ENCODE measurements around the gene C6orf132. TPM values are rescaled to one million over a fixed set of nuclear protein-coding genes. Genes with fewer than 3 reads are reported as not detected.

The C6orf132 gene
- total and polyA plus RNA-seq, 2 experiments from 2014 or later: 3.2 to 5.2 TPM

- WGBS, 2 experiments (ENCODE audit: low coverage in 1 of 2, low lambda C conversion rate in 2 of 2, missing lambda C conversion rate in 2 of 2): 24 to 27% methylated on average over 13 of the region's 13 CpGs
- H3K9ac ChIP-seq: peak overlapping the region; percentile 74
Observed at GRCh38 chr6:42099340-42100028, 42.9 kb downstream of the C6orf132 start.

GRCh38 chr6:42095776-42096541, 46.5 kb downstream of the C6orf132 start:
- Histone ChIP-seq H3F3A (ENCODE audit: insufficient read depth) (peaks cover 14% of the 10 kb centered on the region), H3K4me2 (ENCODE audit: unreplicated experiment) (no peak overlapping the region), H3K79me2 (ENCODE audit: insufficient read depth) (no peaks in the 10 kb centered on the region), H3K9me3 (ENCODE audit: low read depth) (no peaks in the 10 kb centered on the region), H3K4me1 (ENCODE audit: insufficient read depth) (peaks cover 22% of the 10 kb centered on the region), H3K36me3 (ENCODE audit: low read depth) (no peaks in the 10 kb centered on the region), H4K20me1 (ENCODE audit: insufficient read depth) (no peaks in the 10 kb centered on the region), H3K4me3 (no peak overlapping the region), H3K9ac (no peak overlapping the region), H2AFZ (no peak overlapping the region), H3K9me2 (ENCODE audit: insufficient read depth) (no peaks in the 10 kb centered on the region), H3K27ac (no peak overlapping the region), H3K27me3 (replicated peaks; ENCODE audit: insufficient read depth) (no peaks in the 10 kb centered on the region)
- TF ChIP-seq EZH2 (IDR thresholded peaks at IDR 0.05; ENCODE audit: insufficient read depth, poor library complexity, severe bottlenecking): no peak
- no peak for TF ChIP-seq EZH2phosphoT487 (IDR thresholded peaks at IDR 0.05; ENCODE audit: insufficient read depth, low read depth)
- WGBS, 2 experiments (ENCODE audit: low coverage in 1 of 2, low lambda C conversion rate in 2 of 2, missing lambda C conversion rate in 2 of 2): 67 to 70% methylated on average over 10 of the region's 10 CpGs
- in situ Hi-C loops (cut with MboI): no loop called here
- peak; percentile 13 for DNase-seq

More at GRCh38 chr6:42099340-42100028, 42.9 kb downstream of the C6orf132 start:
- DNase-seq: peak; percentile 88
- peak overlapping the region; percentile 41 for H3K4me3 ChIP-seq
- in situ Hi-C loops (cut with MboI): no loop called here
- H4K20me1 ChIP-seq (ENCODE audit: insufficient read depth): no peaks in the 10 kb centered on the region
- H3K4me1 ChIP-seq (ENCODE audit: insufficient read depth): peaks cover 32% of the 10 kb centered on the region
- H3K9me3 ChIP-seq (ENCODE audit: low read depth): no peaks in the 10 kb centered on the region
- peak overlapping the region; percentile 94 for H3K27ac ChIP-seq
- H3K36me3 ChIP-seq (ENCODE audit: low read depth): no peaks in the 10 kb centered on the region
- H3K9me2 ChIP-seq (ENCODE audit: insufficient read depth): no peaks in the 10 kb centered on the region
- no peaks in the 10 kb centered on the region for H3K79me2 ChIP-seq (ENCODE audit: insufficient read depth)
- peak overlapping the region; percentile 66 for H2AFZ ChIP-seq
- H3F3A ChIP-seq (ENCODE audit: insufficient read depth): peaks cover 27% of the 10 kb centered on the region
- peak overlapping the region; percentile 78 for H3K4me2 ChIP-seq (ENCODE audit: unreplicated experiment)
- H3K27me3 ChIP-seq (replicated peaks; ENCODE audit: insufficient read depth): no peaks in the 10 kb centered on the region
- TF ChIP-seq EZH2phosphoT487 (IDR thresholded peaks at IDR 0.05; ENCODE audit: insufficient read depth, low read depth): no peak
- no peak for TF ChIP-seq EZH2 (IDR thresholded peaks at IDR 0.05; ENCODE audit: insufficient read depth, poor library complexity, severe bottlenecking)

- H2AFZ ChIP-seq: no peak overlapping the region
- H3K79me2 ChIP-seq (ENCODE audit: insufficient read depth): no peaks in the 10 kb centered on the region
- H3K27ac ChIP-seq: no peak overlapping the region
- H3F3A ChIP-seq (ENCODE audit: insufficient read depth): peaks cover 7% of the 10 kb centered on the region; the same call in 1 of the 2 replicates
- H3K9me3 ChIP-seq (ENCODE audit: low read depth): no peaks in the 10 kb centered on the region
- no peak for DNase-seq
- no peaks in the 10 kb centered on the region for H4K20me1 ChIP-seq (ENCODE audit: insufficient read depth)
- peaks cover 14% of the 10 kb centered on the region for H3K4me1 ChIP-seq (ENCODE audit: insufficient read depth)
- WGBS, 2 experiments (ENCODE audit: low coverage in 1 of 2, low lambda C conversion rate in 2 of 2, missing lambda C conversion rate in 2 of 2): 88 to 100% methylated on average over 1 of the region's 1 CpG
- H3K27me3 ChIP-seq (replicated peaks; ENCODE audit: insufficient read depth): no peaks in the 10 kb centered on the region
- no peak for TF ChIP-seq EZH2phosphoT487 (IDR thresholded peaks at IDR 0.05; ENCODE audit: insufficient read depth, low read depth)
- no peak for TF ChIP-seq EZH2 (IDR thresholded peaks at IDR 0.05; ENCODE audit: insufficient read depth, poor library complexity, severe bottlenecking)
- in situ Hi-C loops (cut with MboI): no loop called here
- no peak overlapping the region for H3K4me2 ChIP-seq (ENCODE audit: unreplicated experiment)
- no peaks in the 10 kb centered on the region for H3K36me3 ChIP-seq (ENCODE audit: low read depth)
- H3K4me3 ChIP-seq: no peak overlapping the region
- H3K9me2 ChIP-seq (ENCODE audit: insufficient read depth): no peaks in the 10 kb centered on the region
- no peak overlapping the region for H3K9ac ChIP-seq
Observed at GRCh38 chr6:42095094-42095493, 47.3 kb downstream of the C6orf132 start.

- no peaks in the 10 kb centered on the region for H3K36me3 ChIP-seq (ENCODE audit: low read depth)
- H3K4me1 ChIP-seq (ENCODE audit: insufficient read depth): peaks cover under 1% of the 10 kb centered on the region; the same call in 1 of the 2 replicates
- no peak overlapping the region for H3K4me2 ChIP-seq (ENCODE audit: unreplicated experiment)
- DNase-seq: peak; percentile 30
- TF ChIP-seq EZH2phosphoT487 (IDR thresholded peaks at IDR 0.05; ENCODE audit: insufficient read depth, low read depth) (no peak), EZH2 (IDR thresholded peaks at IDR 0.05; ENCODE audit: insufficient read depth, poor library complexity, severe bottlenecking) (no peak)
- no peaks in the 10 kb centered on the region for H3K27me3 ChIP-seq (replicated peaks; ENCODE audit: insufficient read depth)
- H3K27ac ChIP-seq: no peak overlapping the region
- H3K9ac ChIP-seq: no peak overlapping the region
- in situ Hi-C loops (cut with MboI): no loop called here
- no peaks in the 10 kb centered on the region for H3K79me2 ChIP-seq (ENCODE audit: insufficient read depth)
- no peaks in the 10 kb centered on the region for H4K20me1 ChIP-seq (ENCODE audit: insufficient read depth)
- H3K4me3 ChIP-seq: no peak overlapping the region
- H3K9me2 ChIP-seq (ENCODE audit: insufficient read depth): no peaks in the 10 kb centered on the region
- H2AFZ ChIP-seq: no peak overlapping the region
- no peaks in the 10 kb centered on the region for H3K9me3 ChIP-seq (ENCODE audit: low read depth)
- WGBS, 2 experiments (ENCODE audit: low coverage in 1 of 2, low lambda C conversion rate in 2 of 2, missing lambda C conversion rate in 2 of 2): 59 to 61% methylated on average over 10 of the region's 10 CpGs
- no peaks in the 10 kb centered on the region for H3F3A ChIP-seq (ENCODE audit: insufficient read depth)
Observed at GRCh38 chr6:42093582-42094329, 48.7 kb downstream of the C6orf132 start.

Measured in GM23248 (cell line).